ENCODE results near the gene EIF3D.
"Not testable (repeated sequence)": the region's sequence is repeated elsewhere in the genome, so short reads cannot be mapped to it uniquely, and the experiment has no call there.

EIF3D gene

DNA sequence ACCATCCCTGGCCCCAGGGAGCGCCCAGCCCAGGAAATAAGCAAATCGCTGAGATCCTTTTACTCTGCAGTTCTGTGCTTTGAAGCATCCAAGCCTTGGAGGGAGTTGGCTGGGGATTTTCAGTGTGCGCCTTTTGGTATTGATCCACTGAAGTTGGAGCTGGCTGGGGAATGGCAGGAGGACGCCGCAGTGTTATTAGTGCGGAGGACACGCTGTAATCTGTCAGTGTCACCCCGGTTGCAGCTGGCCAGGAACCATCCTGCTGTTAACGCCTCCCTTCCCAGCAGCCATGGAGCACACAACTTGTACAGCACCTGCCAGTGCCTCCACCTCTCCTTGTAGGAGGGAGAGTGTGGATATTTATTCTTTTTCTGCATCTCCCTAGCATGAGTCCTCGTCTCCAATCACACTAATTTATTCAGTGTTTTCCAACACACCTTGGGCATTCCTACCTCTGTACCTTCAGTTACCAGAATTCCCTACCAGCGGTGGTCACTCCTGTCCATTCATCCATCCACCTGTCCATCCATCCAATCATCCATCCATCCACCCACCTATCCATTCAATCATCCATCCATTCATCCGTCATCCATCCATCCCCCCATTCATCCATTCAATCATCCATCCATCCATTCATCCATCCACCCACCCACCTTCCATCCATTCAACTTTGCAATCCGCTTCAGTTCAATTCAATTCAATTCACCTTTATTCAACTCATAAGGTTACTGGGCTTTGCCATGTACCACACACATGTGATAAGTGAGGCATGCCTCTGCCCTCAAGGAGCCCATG, 21.9 kb upstream of the EIF3D start:
- no peak for DNase-seq (ENCODE audit: low read depth, low spot score)

DNA sequence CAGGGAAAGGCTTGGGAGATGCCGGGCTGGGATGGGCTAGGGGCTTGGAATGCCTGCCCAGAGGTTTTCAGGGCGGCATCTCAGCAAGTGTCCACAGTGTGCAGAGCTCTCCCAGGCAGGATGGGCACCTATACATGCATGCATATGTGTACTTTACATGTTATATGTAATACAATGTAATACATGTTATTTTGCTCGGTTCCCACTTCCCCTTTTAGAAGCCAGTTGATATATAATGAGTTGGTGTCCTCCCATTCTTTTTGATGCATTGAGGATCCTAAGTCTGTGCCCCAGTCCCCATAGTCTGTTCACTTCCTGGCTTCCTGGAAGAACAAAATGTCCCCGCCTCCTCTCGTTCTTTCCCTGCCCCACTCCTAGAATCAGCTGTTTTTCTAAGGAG, 20.1 kb upstream of the EIF3D start:
- no peak for DNase-seq (ENCODE audit: low read depth, low spot score)

DNA sequence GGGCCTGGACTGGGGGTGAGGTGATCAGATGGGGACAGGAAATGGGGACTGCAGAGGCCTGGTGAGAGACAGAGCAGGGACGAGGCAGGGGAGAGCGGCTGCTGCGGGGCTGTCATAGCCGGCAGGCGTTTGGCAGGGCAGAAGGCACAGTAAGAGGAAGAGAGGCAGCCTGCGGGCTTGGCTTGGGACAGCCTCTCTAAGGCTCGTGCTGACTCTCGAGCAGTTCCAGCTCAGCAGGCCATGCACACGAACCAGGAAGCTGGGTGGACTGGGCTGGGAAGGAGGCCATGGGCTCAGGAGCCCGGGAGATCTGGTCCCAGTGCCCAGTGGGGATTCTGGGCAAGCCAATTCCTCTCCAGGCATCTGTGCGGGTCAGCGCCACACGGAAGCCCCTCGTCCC, 19.6 kb upstream of the EIF3D start:
- no peak for DNase-seq (ENCODE audit: low read depth, low spot score)

- no peak for DNase-seq (ENCODE audit: low read depth, low spot score)
These were observed 18.0 kb upstream of the EIF3D start for GRCh38 chr22:36546932-36547331.

DNA sequence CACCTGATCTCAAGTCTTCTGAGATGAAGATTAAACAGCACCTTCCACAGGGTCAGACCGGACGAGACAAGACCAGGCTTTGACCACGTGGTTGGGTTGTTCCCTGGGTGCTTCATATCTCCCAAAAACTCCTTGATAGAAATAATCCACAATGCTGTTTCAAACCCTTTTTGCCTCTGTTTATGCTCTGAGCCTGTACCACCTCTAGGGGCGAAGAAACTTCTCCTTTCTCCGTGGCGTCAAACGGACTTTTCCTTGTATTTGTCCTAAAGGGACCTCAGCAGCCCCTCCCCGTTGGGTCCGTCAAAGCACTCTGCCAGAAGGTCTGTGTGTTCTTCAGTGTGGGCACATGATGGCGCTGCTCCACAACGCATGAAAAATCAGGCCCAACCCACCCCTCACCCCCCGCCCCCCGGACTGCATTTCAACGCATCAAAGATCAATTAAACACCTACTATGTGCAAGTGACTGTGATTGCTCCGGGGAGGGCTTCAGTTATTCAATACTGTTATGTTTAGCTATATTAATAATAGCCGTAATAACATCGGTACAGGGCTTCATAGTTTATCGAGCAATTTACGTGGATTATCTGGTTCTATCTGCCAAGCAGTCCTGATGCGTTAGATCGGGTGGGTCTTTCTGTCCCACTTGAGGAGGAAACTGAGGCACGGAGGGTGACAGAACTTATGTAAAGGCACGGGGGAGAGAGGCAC, 17.3 kb upstream of the EIF3D start:
- no peak for DNase-seq (ENCODE audit: low read depth, low spot score)

GRCh38 chr22:36544107-36544620, 15.2 kb upstream of the EIF3D start:
- no peak for DNase-seq (ENCODE audit: low read depth, low spot score)

DNA sequence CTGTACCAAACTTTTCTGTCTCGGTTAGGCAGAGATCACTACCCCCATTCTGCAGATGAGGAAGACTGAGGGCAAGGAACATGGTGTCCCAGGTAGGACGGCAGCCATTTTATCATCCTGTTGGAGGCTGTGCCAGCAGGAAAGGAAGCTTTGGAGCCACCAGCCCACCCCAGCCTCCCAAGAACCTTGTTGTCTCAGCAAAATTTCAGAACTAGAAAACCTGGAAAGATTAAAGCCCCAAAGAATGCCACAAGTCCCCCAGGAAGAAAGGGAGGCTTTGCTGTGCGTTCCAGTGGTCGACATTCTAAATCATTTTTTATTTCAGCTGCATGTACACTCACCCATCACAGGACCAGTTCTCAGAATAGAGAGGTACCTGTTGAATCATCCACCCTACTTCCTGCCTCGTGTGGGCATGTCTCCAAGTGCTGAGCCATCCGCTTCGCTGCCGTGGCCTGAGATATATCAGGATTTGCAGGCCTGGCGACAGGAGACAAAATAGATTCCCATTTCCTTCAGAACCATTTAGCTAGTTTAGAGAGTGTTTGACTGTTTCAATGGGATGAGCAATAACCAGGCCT, 13.0 kb upstream of the EIF3D start:
- DNase-seq (ENCODE audit: low read depth, low spot score) = no peak

DNA sequence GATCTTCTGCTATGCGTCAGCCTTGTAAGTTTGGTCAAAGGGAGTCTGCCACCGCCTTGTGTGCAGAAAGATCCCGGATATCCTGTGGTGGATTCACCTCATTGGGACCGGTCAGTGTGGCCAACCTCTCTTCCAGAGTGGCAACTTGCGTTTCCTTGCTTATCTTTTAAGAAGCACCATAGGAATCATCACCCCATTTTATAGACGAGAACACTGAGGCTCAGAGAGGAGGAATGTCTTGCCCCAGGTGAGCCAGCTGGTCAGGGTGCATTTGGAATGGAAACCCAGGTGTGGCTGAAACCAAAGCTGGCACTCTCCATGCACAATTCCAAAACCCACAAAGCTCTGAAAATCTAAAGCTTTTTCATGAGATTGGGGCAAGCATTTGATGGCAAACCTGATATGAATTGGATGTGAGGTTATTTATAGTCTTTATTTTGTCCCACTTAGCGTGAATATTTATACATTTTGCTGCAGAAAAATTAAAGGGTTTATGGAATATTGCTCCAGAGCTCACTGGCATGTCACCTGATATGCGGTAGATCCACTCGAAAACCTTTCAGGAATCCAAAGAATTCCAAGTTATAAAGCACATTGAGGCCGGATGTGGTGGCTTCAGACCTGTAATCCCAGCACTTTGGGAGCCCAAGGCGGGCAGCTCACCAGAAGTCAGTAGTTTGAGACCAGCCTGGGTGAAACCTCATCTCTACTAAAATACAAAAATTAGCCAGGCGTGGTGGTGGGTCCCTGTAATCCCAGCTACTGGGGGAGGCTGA, 12.1 kb upstream of the EIF3D start:
- no peak for DNase-seq (ENCODE audit: low read depth, low spot score)

GRCh38 chr22:36538529-36538928, 9.6 kb upstream of the EIF3D start:
- DNase-seq (ENCODE audit: low read depth, low spot score) = no peak

- no peak for DNase-seq (ENCODE audit: low read depth, low spot score)
These were observed 7.8 kb upstream of the EIF3D start for GRCh38 chr22:36536717-36537116.

DNA sequence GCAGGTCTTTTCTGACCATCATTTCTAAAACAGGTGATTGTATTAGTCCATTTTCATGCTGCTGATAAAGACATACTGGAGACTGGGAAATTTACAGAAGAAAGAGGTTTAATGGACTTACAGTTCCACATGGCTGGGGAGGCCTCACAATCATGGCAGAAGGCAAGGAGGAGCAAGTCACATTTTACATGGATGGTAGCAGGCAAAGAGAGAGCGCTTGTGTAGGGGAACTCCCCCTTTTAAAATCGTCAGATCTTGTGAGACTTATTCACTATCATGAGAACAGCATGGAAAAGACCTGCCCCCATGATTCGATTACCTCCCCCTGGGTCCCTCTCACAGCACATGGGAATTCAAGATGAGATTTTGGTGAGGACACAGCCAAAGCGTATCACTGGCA, 4.4 kb upstream of the EIF3D start:
- DNase-seq (ENCODE audit: low read depth, low spot score) = not testable (repeated sequence)

DNA sequence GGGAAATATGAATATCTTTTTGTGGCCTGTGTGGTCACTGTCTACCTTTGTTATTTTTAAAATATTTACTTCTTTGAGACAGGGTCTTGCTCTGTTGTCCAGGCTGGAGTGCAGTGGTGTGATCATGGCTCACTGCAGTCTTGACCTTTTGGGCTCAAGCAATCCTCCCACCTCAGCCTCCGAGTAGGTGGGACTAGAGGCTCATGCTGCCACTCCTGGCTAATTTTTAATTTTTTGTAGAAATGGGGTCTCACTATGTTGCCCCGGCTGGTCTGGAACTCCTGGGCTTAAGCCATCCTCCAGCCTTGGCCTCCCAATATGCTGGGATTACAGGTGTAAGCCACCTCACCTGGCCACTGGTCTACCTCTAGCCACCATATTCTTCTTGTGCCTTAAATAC, 3.5 kb upstream of the EIF3D start:
- no peak for DNase-seq (ENCODE audit: low read depth, low spot score)

- no peak for DNase-seq (ENCODE audit: low read depth, low spot score)
These were observed 625 bp downstream of the EIF3D start for GRCh38 chr22:36528341-36528740.

- DNase-seq (ENCODE audit: low read depth, low spot score) = no peak
These were observed 6.3 kb downstream of the EIF3D start for GRCh38 chr22:36522662-36523061.

GRCh38 chr22:36520423-36520822, 8.5 kb downstream of the EIF3D start:
- no peak for DNase-seq (ENCODE audit: low read depth, low spot score)

DNA sequence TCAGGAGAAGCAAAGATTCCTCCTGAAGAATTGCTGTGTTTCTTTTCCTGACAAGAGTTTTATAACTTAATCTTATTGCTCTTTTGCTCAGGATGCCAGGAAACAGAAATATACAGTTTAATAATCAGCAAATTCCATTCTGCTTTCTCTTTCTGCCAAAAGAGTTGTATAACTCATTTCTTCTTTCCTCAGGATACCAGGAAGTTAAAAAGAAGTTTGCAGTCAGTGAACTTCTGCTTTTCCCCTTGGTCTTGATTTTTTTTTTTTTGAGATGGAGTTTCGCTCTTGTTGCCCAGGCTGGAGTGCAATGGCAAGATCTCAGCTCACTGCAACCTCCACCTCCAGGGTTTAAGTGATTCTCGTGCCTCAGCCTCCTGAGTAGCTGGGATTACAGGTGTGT, 9.1 kb downstream of the EIF3D start:
- not testable (repeated sequence) for DNase-seq (ENCODE audit: low read depth, low spot score)

DNA sequence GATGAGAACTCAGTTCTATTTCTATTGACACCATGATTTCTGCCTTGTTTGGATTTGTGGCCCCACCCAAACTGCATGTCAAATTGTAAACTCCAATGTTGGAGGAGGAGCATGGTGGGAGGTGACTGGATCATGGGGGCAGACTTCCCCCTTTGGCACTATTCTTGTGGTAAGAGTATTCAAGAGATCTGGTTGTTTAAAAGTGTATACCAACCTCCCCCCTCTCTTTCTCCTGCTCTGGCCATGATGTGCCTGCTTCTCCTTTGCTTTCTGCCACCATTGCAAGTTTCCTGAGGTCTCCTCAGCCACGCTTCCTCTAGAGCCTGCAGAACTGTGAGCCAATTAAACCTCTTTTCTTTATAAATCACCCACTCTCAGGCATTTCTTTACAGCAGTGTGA, 14.2 kb downstream of the EIF3D start:
- no peak for DNase-seq (ENCODE audit: low read depth, low spot score)

DNA sequence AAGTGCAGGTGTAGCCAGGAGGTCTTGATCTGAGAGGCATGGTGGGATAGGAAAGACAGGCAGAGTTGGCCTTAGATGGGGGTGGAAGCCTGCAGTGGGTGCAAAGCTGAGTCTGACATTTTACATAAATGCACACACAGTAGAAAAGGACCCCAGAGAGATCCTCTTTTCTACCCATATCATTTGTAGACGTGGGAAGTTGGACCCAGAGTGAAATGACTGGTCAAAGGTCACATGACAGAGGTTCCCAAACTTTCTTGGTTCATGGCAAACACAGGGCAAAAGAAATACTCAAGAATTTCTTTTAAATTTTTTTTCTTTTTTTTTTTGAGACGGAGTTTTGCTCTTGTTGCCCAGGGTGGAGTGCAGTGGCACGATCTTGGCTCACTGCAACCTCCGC, 16.0 kb downstream of the EIF3D start:
- DNase-seq (ENCODE audit: low read depth, low spot score) = no peak

DNA sequence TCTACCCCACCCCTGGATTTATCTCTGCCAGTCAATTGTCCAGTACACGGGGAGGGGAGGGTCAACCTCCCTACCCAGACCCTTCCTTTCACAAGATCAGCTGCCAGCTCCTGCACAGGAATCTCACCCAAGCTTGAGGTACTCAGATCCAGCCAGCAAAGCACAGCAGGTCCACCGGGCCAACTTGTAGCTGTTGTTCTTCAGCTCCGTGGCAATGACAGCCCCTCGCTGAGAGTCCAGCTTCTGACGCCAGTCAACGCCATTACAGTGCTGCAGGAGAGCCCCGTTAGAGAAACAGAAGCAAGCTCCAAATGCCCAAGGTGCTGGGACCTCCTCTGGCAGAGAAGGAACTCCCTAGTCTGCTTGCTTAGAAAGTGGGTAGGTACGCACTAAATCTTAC, 16.6 kb downstream of the EIF3D start:
- DNase-seq (ENCODE audit: low read depth, low spot score) = no peak

DNA sequence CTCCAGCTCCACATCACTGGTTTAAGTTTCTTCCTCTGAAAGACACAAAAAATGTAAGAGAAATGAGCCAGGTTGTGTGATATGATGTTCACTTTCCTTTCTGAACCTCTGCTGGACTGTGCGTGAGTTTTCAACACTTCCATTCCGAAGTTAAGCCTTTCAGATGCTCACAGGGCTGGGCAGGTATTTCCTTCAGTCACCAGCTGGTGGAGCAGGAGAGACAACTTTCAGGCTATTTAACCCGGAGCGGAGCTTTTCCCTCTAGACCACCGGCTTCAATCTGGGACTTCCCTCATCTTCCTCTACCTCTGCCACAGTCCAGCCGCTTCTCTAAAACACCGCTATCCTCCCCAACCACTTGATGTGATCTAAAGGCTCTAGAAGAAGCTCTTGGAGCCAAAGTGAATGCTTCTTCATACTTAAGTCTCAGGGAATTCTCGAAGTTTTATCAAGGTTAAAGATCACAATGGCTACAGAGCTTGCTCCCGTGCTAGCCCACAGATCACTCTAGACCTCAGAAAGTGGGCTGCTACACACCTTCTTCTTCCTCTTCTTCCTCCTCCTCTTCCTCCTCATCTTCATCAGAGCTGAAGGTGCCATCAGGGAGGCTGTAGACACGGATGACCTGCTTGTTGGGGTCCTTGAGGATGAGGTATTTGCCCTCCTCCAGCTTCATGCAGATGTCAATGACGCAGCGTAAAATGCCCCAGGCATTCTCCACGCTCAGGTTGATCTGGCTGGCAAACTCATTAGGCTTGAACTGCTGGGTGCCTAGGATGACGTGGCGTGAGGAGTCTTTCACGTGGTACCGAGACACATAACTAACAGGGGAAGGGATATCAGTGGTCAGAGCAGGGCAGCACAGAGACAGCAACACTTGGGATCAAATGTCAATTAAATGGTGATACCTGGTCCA, 17.7 kb downstream of the EIF3D start:
- no peak for DNase-seq (ENCODE audit: low read depth, low spot score)

- DNase-seq (ENCODE audit: low read depth, low spot score) = no peak
These were observed 18.6 kb downstream of the EIF3D start for GRCh38 chr22:36510384-36510783.
